Fibroblast of lung (primary cell): ENCODE data around the gene COL11A2.

Experiments used
- EZH2 ChIP-seq: IDR thresholded peaks from 2 replicates; pipeline ENCODE4 v1.5.1; 2012; ENCODE audit warnings: low read length, control low read depth, mild to moderate bottlenecking; ENCODE audit errors: missing control alignments
- TF ChIP-seq, protein P1 (sequence below), 2 donors: IDR thresholded peaks in 1 of 2; conservative IDR thresholded peaks in 1 of 2; 1 replicate in 1 of 2; 2 replicates in 1 of 2; pipeline ENCODE4 v1.5.1; 2011 to 2012; ENCODE audit warnings: low read length in 2 of 2, control low read depth in 1 of 2, inconsistent platforms in 1 of 2, low read depth in 1 of 2, mild to moderate bottlenecking in 1 of 2

DNA sequence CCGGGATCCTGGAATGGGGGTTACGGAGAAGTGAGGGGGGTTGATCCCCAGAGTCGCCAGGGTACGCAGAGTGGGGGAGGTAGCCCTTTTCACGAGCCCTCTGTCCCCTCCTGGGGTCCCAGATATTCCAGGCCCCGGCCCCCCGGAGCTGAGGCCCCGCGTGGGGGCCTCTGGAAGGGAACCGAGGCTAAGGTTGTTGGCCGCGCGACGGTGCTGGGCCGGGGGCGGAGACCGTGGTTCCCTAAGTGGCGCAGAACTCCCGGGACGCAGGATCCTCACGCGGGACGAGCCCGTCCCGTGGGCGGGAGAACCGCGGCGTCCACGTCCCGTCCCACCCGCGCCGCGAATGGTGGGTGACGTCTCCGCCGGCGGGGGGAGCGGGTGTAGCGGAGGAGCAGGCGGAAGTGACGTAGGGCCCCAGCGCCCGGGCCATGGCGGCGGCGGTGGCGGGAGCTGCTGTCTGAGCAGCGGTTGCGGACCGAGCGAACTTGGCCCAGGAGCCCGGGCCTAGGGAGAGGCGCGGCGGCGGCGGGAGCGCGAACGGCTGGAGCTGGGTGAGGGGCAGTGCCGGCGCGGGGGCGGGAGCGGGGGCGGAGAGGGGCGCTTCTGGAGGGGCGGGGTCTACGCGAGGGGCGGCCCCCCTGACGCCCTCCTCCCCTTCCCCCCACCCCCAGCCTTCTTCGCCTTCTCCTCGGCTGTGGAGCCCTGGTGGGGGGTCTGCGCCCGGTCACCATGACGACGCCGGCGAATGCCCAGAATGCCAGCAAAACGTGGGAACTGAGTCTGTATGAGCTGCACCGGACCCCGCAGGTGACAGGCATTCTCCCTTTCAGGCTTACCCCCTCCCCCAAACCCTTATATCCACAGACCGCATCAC, 16.1 kb upstream of the COL11A2 start, which contains the start of gene RING1:
- TF ChIP-seq, protein P1, sequence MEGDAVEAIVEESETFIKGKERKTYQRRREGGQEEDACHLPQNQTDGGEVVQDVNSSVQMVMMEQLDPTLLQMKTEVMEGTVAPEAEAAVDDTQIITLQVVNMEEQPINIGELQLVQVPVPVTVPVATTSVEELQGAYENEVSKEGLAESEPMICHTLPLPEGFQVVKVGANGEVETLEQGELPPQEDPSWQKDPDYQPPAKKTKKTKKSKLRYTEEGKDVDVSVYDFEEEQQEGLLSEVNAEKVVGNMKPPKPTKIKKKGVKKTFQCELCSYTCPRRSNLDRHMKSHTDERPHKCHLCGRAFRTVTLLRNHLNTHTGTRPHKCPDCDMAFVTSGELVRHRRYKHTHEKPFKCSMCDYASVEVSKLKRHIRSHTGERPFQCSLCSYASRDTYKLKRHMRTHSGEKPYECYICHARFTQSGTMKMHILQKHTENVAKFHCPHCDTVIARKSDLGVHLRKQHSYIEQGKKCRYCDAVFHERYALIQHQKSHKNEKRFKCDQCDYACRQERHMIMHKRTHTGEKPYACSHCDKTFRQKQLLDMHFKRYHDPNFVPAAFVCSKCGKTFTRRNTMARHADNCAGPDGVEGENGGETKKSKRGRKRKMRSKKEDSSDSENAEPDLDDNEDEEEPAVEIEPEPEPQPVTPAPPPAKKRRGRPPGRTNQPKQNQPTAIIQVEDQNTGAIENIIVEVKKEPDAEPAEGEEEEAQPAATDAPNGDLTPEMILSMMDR (conservative IDR thresholded peaks at IDR 0.05 in 1 of 2, IDR thresholded peaks at IDR 0.05 in 1 of 2; ENCODE audit: low read depth in 1 of 2, low read length in 2 of 2) = no peak
- no peak for TF ChIP-seq EZH2
